ENCODE data around the gene KLHL22. TPM values are rescaled to one million over a fixed set of nuclear protein-coding genes. Genes with fewer than 3 reads are reported as not detected.

KLHL22 gene
- total and polyA plus RNA-seq, 5 donors from 2014 or later: 40.1 to 55.6 (median 43.9) TPM

DNA sequence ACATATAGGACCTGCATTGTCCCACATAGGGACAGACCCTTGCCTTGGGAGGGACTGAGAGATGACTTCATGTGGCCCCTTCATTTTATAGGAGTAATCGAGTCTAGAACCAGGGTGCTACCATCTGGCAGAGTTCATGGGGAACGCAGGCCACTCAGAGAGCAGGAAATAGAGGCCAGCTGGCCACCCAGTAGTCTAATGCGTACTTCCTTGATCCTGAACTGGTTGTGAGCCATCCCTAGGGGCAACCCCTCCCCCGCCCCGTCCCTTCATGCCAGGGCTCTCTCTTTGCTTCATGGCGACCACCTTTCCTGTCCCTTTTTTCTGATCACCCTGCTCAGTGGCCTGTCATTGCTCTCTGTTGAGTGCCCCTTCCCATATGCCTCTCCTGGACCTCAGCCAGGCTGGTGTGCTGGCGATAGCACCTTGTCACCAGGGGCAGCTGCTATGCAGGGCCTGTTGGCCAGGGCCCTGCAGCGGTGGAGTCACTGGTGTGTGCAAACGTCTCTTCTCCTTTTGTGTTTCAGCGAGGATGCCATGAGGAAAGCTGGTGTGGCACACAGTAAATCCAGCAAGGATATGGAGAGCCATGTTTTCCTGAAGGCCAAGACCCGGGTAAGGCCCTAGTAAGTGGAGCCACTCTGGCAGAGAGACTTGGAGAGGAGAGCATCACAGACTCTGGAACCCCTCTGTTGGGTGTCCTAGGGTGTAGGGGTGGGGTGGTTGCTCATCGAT lies 41.2 kb upstream of the KLHL22 start:
- Mint-ChIP-seq H3K9me3 (no peaks in the 10 kb centered on the region), H3K4me3 (no peak overlapping the region), H3K4me1 (peaks cover 4 to 61% (median 32%) of the 10 kb centered on the region in 4 donors), H3K27me3 (no peaks in the 10 kb centered on the region), H3K36me3 (peaks cover 34% of the 10 kb centered on the region), H3K27ac (peak overlapping the region; percentile 72 to 80 (median 76))
- no peaks in the 10 kb centered on the region for H3K27me3 ChIP-seq (ENCODE audit: control insufficient read depth, insufficient read depth, low read length)
- peaks cover 51% of the 10 kb centered on the region for H3K36me3 ChIP-seq (ENCODE audit: control insufficient read depth, insufficient read depth, low read length)
- H3K4me3 ChIP-seq (ENCODE audit: low read depth, low read length): no peak overlapping the region
- DNase-seq: no peak
- H3K4me1 ChIP-seq (ENCODE audit: control insufficient read depth, insufficient read depth, low read length, poor library complexity, severe bottlenecking): peaks cover 21% of the 10 kb centered on the region
- no peak overlapping the region for H3K27ac ChIP-seq (ENCODE audit: insufficient read depth, low read length, poor library complexity, severe bottlenecking)
- no peaks in the 10 kb centered on the region for H3K9me3 ChIP-seq (ENCODE audit: control insufficient read depth in 2 of 2, low read length in 2 of 2)
- ATAC-seq (ENCODE audit: low read depth in 2 of 2): no peak

DNA sequence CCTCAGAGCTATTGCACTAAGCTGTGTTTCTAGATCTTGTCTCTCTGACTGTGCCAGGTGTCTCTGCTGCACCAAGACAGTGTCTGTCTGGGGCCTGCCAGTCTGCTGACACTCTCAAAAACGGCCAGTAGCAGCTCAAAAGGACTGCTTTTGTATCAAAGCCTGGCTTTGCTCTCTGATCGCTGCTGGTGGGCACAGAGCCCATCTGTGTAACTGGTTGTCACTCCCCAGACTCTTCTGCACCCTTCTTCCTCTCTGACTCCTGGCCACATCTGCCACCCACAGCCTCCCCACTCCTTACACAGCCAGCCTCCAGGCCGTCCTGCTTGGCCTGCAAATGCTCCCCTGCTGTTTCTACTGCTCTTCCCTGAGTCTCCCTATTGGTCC lies 38.3 kb upstream of the KLHL22 start:
- Mint-ChIP-seq H3K4me3 (peak overlapping the region in 3 of 4 donors; percentile 11 to 67 (median 47)), H3K27me3 (no peaks in the 10 kb centered on the region), H3K9me3 (no peaks in the 10 kb centered on the region), H3K27ac (peak overlapping the region; percentile 51 to 93 (median 86)), H3K36me3 (peaks cover 22% of the 10 kb centered on the region), H3K4me1 (peaks cover 5 to 75% (median 42%) of the 10 kb centered on the region in 4 donors)
- Histone ChIP-seq H3K27me3 (ENCODE audit: control insufficient read depth, insufficient read depth, low read length) (no peaks in the 10 kb centered on the region), H3K4me1 (ENCODE audit: control insufficient read depth, insufficient read depth, low read length, poor library complexity, severe bottlenecking) (peaks cover 38% of the 10 kb centered on the region), H3K4me3 (ENCODE audit: low read depth, low read length) (no peak overlapping the region), H3K27ac (ENCODE audit: insufficient read depth, low read length, poor library complexity, severe bottlenecking) (no peak overlapping the region), H3K36me3 (ENCODE audit: control insufficient read depth, insufficient read depth, low read length) (peaks cover 48% of the 10 kb centered on the region), H3K9me3 (ENCODE audit: control insufficient read depth in 2 of 2, low read length in 2 of 2) (no peaks in the 10 kb centered on the region)
- DNase-seq (no peak), ATAC-seq (ENCODE audit: low read depth in 2 of 2) (no peak)

DNA sequence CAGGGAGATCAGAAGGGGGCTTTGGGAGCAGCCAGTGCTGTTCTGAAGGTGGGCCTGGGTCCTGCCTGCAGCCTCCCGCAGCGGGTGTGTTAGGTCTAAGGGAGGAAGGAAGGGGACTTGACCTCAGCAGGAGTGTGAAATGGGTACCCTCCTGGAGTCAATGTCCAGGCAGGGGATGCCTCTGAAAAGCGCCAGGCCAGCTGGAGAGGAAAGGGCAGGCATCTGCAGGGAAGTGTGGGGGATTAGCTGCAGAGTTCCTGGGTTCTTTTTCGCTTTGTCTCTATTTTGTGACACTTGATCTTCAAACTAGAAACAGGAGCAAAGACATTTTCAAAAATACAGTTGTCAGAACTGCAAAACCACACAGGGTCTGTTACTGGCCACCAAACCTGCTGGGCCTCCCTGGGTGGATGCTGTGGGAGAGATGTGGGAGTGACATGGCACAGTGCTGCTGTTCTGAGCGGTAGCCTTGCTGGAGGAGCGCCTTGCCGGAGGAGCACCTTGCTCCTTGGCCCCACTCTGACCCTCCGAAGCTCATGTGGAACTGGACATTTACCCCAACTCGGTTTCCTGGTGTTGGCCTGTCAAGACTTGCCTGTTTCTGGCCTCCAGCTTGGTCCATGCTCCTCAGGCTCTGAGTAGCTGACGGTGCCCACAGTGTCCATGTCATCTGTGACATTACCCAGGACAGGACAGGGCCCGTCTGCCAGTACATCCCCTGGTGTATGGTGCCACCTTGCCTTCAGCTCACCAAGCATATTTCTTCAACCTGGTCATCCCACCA lies 37.7 kb upstream of the KLHL22 start:
- Mint-ChIP-seq H3K4me1 (peaks cover 5 to 81% (median 42%) of the 10 kb centered on the region in 4 donors), H3K36me3 (peaks cover 18% of the 10 kb centered on the region), H3K27me3 (no peaks in the 10 kb centered on the region), H3K4me3 (peak overlapping the region in 2 of 4 donors; percentile 23 to 47), H3K9me3 (no peaks in the 10 kb centered on the region), H3K27ac (peak overlapping the region; percentile 86 to 93 (median 86))
- no peak overlapping the region for H3K27ac ChIP-seq (ENCODE audit: insufficient read depth, low read length, poor library complexity, severe bottlenecking)
- H3K4me3 ChIP-seq (ENCODE audit: low read depth, low read length): no peak overlapping the region
- H3K4me1 ChIP-seq (ENCODE audit: control insufficient read depth, insufficient read depth, low read length, poor library complexity, severe bottlenecking): peaks cover 38% of the 10 kb centered on the region
- peaks cover 48% of the 10 kb centered on the region for H3K36me3 ChIP-seq (ENCODE audit: control insufficient read depth, insufficient read depth, low read length)
- ATAC-seq (ENCODE audit: low read depth in 2 of 2) (no peak), DNase-seq (no peak)
- H3K27me3 ChIP-seq (ENCODE audit: control insufficient read depth, insufficient read depth, low read length): no peaks in the 10 kb centered on the region
- no peaks in the 10 kb centered on the region for H3K9me3 ChIP-seq (ENCODE audit: control insufficient read depth in 2 of 2, low read length in 2 of 2)

DNA sequence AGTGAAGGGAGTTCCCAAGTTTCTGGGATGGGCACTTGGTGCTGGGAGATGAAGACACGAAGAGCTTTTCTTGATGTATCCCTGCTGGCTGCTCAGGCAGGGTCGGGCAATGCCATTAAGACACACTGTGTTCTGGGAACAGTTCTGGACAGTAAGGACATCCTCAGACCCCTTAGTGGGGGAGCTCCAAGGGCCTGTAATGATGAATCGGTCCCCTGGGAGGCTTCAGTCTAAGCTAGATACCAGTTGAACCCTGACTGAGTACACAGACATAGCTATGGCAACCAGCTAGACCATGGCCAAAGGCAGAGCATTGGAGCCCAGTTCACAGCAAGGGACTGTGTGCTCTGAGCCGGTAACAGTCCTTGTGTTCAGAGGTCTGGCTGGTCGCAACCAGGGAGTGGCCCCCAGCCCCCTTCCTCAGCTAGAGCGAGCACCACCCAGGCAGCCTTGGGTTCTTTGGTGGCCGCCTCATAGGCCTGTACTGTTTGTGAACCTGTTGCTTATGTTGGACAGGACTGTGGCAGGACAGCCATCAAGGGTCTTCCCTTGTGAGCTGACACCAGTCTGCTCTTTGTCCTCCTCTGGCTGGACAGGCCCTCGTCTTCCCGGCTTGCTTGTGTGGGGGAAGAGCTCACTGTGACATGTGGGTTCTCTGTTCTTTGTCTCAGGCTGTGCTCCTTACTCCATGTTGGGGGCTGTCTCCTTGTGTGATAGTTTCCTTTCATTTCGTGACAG lies 36.8 kb upstream of the KLHL22 start:
- H3K27ac Mint-ChIP-seq: peak overlapping the region; percentile 86 to 93 (median 87)
- Histone ChIP-seq H3K4me1 (ENCODE audit: control insufficient read depth, insufficient read depth, low read length, poor library complexity, severe bottlenecking) (peaks cover 38% of the 10 kb centered on the region), H3K4me3 (ENCODE audit: low read depth, low read length) (no peak overlapping the region), H3K9me3 (ENCODE audit: control insufficient read depth in 2 of 2, low read length in 2 of 2) (no peaks in the 10 kb centered on the region), H3K36me3 (ENCODE audit: control insufficient read depth, insufficient read depth, low read length) (peaks cover 44% of the 10 kb centered on the region), H3K27ac (ENCODE audit: insufficient read depth, low read length, poor library complexity, severe bottlenecking) (no peak overlapping the region), H3K27me3 (ENCODE audit: control insufficient read depth, insufficient read depth, low read length) (no peaks in the 10 kb centered on the region)
- peaks cover 18% of the 10 kb centered on the region for H3K36me3 Mint-ChIP-seq
- peaks cover 9 to 85% (median 43%) of the 10 kb centered on the region in 4 donors for H3K4me1 Mint-ChIP-seq
- no peaks in the 10 kb centered on the region for H3K27me3 Mint-ChIP-seq
- no peaks in the 10 kb centered on the region for H3K9me3 Mint-ChIP-seq
- DNase-seq (no peak), ATAC-seq (ENCODE audit: low read depth in 2 of 2) (no peak)
- H3K4me3 Mint-ChIP-seq: peak overlapping the region in 2 of 4 donors; percentile 23 to 70

DNA sequence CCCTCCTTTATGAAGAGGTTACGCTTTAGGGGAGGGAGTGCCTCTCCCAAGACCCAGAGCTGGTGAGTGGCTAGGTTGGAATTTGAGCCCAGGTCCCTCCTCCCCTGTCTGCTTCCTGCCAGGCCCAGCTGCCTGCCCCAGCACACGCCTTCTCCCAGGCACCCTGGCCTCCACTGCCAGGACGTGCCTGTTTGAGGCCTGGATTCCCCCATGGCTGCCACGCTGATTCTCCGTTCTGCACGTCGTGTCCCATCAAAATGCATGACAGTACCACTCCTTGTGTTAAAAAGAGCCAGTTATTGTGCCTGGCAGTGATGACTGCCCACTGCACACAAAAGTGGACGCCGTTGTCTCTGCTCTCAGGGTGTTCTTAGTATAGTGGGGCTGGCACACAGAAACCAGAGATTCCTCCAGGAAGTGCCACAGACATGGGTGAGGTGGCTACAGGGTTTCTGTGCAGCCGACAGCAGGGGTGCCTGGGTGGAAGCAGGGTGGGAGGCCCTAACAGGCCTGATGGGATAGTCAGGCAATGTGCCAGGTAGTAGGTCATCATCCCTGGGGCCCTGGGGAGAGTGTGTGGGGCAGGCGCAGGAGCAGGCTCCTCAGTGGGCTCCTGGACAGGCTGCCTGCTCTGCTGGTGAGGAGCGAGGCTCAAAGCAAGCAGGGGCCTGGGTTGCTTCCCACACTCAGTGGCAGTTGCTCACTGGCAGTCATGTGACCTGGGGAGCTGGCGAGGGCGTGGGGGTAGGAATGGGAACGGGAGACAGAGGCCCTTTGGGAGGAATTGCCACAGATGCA lies 36.0 kb upstream of the KLHL22 start:
- no peaks in the 10 kb centered on the region for H3K9me3 Mint-ChIP-seq
- no peak overlapping the region for H3K27ac ChIP-seq (ENCODE audit: insufficient read depth, low read length, poor library complexity, severe bottlenecking)
- peaks cover 42% of the 10 kb centered on the region for H3K36me3 ChIP-seq (ENCODE audit: control insufficient read depth, insufficient read depth, low read length)
- H3K4me1 ChIP-seq (ENCODE audit: control insufficient read depth, insufficient read depth, low read length, poor library complexity, severe bottlenecking): peaks cover 42% of the 10 kb centered on the region
- ATAC-seq (ENCODE audit: low read depth in 2 of 2) (no peak), DNase-seq (no peak)
- peak overlapping the region; percentile 13 to 70 (median 48) for H3K4me3 Mint-ChIP-seq
- H3K36me3 Mint-ChIP-seq: peaks cover 20% of the 10 kb centered on the region
- peak overlapping the region; percentile 82 to 93 (median 87) for H3K27ac Mint-ChIP-seq
- no peaks in the 10 kb centered on the region for H3K9me3 ChIP-seq (ENCODE audit: control insufficient read depth in 2 of 2, low read length in 2 of 2)
- no peak overlapping the region for H3K4me3 ChIP-seq (ENCODE audit: low read depth, low read length)
- no peaks in the 10 kb centered on the region for H3K27me3 Mint-ChIP-seq
- H3K4me1 Mint-ChIP-seq: peaks cover 15 to 87% (median 48%) of the 10 kb centered on the region in 4 donors
- no peaks in the 10 kb centered on the region for H3K27me3 ChIP-seq (ENCODE audit: control insufficient read depth, insufficient read depth, low read length)

DNA sequence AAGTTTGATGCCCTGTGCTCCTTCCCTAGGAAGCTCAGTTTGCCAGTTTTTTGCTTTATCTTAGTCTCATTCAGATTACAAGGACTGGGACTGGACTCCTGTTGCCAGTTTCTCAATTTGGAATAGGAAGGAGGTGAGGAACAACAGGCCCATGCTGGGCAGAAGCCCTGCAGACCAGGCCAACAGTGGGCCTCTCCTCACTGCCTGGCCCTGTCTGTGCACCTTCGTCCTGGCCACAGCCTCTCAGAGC lies 35.5 kb upstream of the KLHL22 start:
- Histone ChIP-seq H3K9me3 (ENCODE audit: control insufficient read depth in 2 of 2, low read length in 2 of 2) (no peaks in the 10 kb centered on the region), H3K4me3 (ENCODE audit: low read depth, low read length) (no peak overlapping the region), H3K36me3 (ENCODE audit: control insufficient read depth, insufficient read depth, low read length) (peaks cover 48% of the 10 kb centered on the region), H3K4me1 (ENCODE audit: control insufficient read depth, insufficient read depth, low read length, poor library complexity, severe bottlenecking) (peaks cover 44% of the 10 kb centered on the region), H3K27me3 (ENCODE audit: control insufficient read depth, insufficient read depth, low read length) (no peaks in the 10 kb centered on the region), H3K27ac (ENCODE audit: insufficient read depth, low read length, poor library complexity, severe bottlenecking) (no peak overlapping the region)
- no peak for ATAC-seq (ENCODE audit: low read depth in 2 of 2)
- Mint-ChIP-seq H3K27me3 (no peaks in the 10 kb centered on the region), H3K9me3 (no peaks in the 10 kb centered on the region), H3K27ac (no peak overlapping the region), H3K4me3 (no peak overlapping the region), H3K4me1 (peaks cover 20 to 89% (median 52%) of the 10 kb centered on the region in 4 donors), H3K36me3 (peaks cover 21% of the 10 kb centered on the region)
- DNase-seq: no peak

Data from CD4-positive, CD25-positive, alpha-beta regulatory T cell (primary cell).